Fibroblast of lung (primary cell): ENCODE data around the gene NFE2L3.

Experiments used
- CTCF ChIP-seq, 2 donors: IDR thresholded peaks in 1 of 2; conservative IDR thresholded peaks in 1 of 2; 1 replicate in 1 of 2; 2 replicates in 1 of 2; pipeline ENCODE4 v1.5.1; 2011 to 2012; ENCODE audit warnings: low read length in 2 of 2, control low read depth in 1 of 2, inconsistent platforms in 1 of 2, low read depth in 1 of 2, mild to moderate bottlenecking in 1 of 2
- EZH2 ChIP-seq: IDR thresholded peaks from 2 replicates; pipeline ENCODE4 v1.5.1; 2012; ENCODE audit warnings: low read length, control low read depth, mild to moderate bottlenecking; ENCODE audit errors: missing control alignments

GRCh38 chr7:26203016-26203415, 51.0 kb downstream of the NFE2L3 start:
- TF ChIP-seq CTCF (conservative IDR thresholded peaks at IDR 0.05 in 1 of 2, IDR thresholded peaks at IDR 0.05 in 1 of 2; ENCODE audit: low read depth in 1 of 2, low read length in 2 of 2) (no peak), EZH2 (no peak)
